CD4-positive, CD25-positive, alpha-beta regulatory T cell (primary cell): ENCODE data around the gene DECR2. TPM values are rescaled to one million over a fixed set of nuclear protein-coding genes. Genes with fewer than 3 reads are reported as not detected.

ENCODE experiments used
- ATAC-seq, 2 donors: fragments of 150-1000 bp; cut with Tn5 transposase; one replicate each; pipeline ENCODE4 v1.10.0; 2021; ENCODE audit warnings: low read depth in 2 of 2, moderate number of reproducible peaks in 2 of 2, moderate library complexity in 1 of 2
- DNase-seq, 3 donors: peaks; one replicate each; pipeline versions ENCODE4 v3.0.0 to v3.0.0-alpha.2; 2012 to 2022; ENCODE audit warnings: mixed read lengths in 1 of 3
- H3K27ac ChIP-seq: one replicate; pipeline ENCODE4 v1.7.0; 2013; ENCODE audit warnings: mild to moderate bottlenecking, low read length; ENCODE audit not compliant: insufficient read depth, poor library complexity, severe bottlenecking
- H3K27me3 ChIP-seq: one replicate; pipeline ENCODE4 v1.7.0; 2013; ENCODE audit warnings: low read length; ENCODE audit not compliant: control insufficient read depth, insufficient read depth
- H3K36me3 ChIP-seq: one replicate; pipeline ENCODE4 v1.7.0; 2013; ENCODE audit warnings: mild to moderate bottlenecking, low read length, moderate library complexity; ENCODE audit not compliant: control insufficient read depth, insufficient read depth
- H3K4me1 ChIP-seq: 2 replicates; pipeline ENCODE4 v1.7.0; 2013; ENCODE audit warnings: mild to moderate bottlenecking, low read length; ENCODE audit not compliant: insufficient read depth, control insufficient read depth, poor library complexity, severe bottlenecking
- H3K4me3 ChIP-seq: one replicate; pipeline ENCODE4 v1.7.0; 2013; ENCODE audit warnings: low read depth, mild to moderate bottlenecking, low read length, moderate library complexity
- H3K9me3 ChIP-seq, 2 experiments: 1 replicate in 1 of 2; 2 replicates in 1 of 2; pipeline ENCODE4 v1.7.0; 2013; ENCODE audit warnings: low read length in 2 of 2, mild to moderate bottlenecking in 1 of 2, moderate library complexity in 1 of 2; ENCODE audit not compliant: control insufficient read depth in 2 of 2
- H3K27ac Mint-ChIP-seq, 3 donors: one replicate each; pipeline ENCODE4 v1.8.0; 2020 to 2022; ENCODE audit warnings: mild to moderate bottlenecking in 3 of 3, mixed read lengths in 3 of 3, moderate library complexity in 2 of 3
- H3K27me3 Mint-ChIP-seq: one replicate; pipeline ENCODE4 v1.8.0; 2022; ENCODE audit warnings: mild to moderate bottlenecking, mixed read lengths
- H3K36me3 Mint-ChIP-seq: one replicate; pipeline ENCODE4 v1.8.0; 2020; ENCODE audit warnings: mixed read lengths
- H3K4me1 Mint-ChIP-seq, 4 donors: one replicate each; pipeline ENCODE4 v1.8.0; 2020 to 2022; ENCODE audit warnings: mixed read lengths in 4 of 4, mild to moderate bottlenecking in 1 of 4
- H3K4me3 Mint-ChIP-seq, 4 donors: one replicate each; pipeline ENCODE4 v1.8.0; 2020 to 2022; ENCODE audit warnings: mild to moderate bottlenecking in 4 of 4, mixed read lengths in 4 of 4, moderate library complexity in 3 of 4
- H3K9me3 Mint-ChIP-seq, 7 donors: one replicate each; pipeline ENCODE4 v1.8.0; 2020 to 2022; ENCODE audit warnings: mixed read lengths in 7 of 7, mild to moderate bottlenecking in 3 of 7, moderate library complexity in 2 of 7
- polyA plus RNA-seq, 4 donors: library from polyadenylated mRNA; unstranded; fragments of 300-500 nt; fragmentation: Illumina TruSeq; gene quantifications; one replicate each; pipeline ENCODE4 v1.2.3, GENCODE V29; 2021
- total RNA-seq: library from RNA; stranded (reverse); gene quantifications from one replicate; pipeline ENCODE4 v1.2.3, GENCODE V29; 2022

The DECR2 gene
- total and polyA plus RNA-seq, 5 donors from 2014 or later, result 2.2 to 4.8 (median 2.8) TPM

GRCh38 chr16:430904-431303, 29.2 kb downstream of the DECR2 start:
- peaks cover 15 to 35% (median 27%) of the 10 kb centered on the region in 4 donors for H3K4me1 Mint-ChIP-seq

DNA sequence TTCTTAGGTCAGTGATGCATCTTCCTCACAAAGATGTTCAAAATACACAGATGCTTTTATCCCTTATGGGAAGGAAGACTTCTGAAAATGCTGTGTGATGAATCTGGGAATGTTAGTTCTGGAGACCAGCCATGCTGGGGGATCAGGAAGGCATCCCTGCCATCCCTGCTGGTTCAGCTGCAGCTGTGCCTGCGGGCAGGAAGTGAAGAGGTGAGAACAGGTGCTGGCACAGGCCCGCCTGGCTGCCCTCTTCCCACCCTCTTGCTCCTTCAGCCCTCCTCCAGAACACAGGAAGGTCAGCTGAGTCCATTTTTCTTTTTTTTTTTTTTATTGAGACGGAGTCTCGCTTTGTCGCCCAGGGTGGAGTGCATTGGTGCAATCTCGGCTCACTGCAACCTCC, 38.9 kb downstream of the DECR2 start:
- no peaks in the 10 kb centered on the region for H3K27me3 Mint-ChIP-seq
- peaks cover 0 to 9% (median 3%) of the 10 kb centered on the region in 4 donors for H3K4me1 Mint-ChIP-seq
- no peaks in the 10 kb centered on the region for H3K4me1 ChIP-seq

More at GRCh38 chr16:430904-431303, 29.2 kb downstream of the DECR2 start:
- Histone ChIP-seq H3K4me1 (peaks cover 14% of the 10 kb centered on the region), H3K36me3 (no peaks in the 10 kb centered on the region), H3K9me3 (no peaks in the 10 kb centered on the region), H3K27ac (no peak overlapping the region), H3K27me3 (no peaks in the 10 kb centered on the region), H3K4me3 (no peak overlapping the region)
- Mint-ChIP-seq H3K9me3 (peaks cover 0 to 1% (median 0%) of the 10 kb centered on the region in 7 donors), H3K4me3 (peak overlapping the region in 1 of 4 donors; percentile 15), H3K36me3 (peaks cover 12% of the 10 kb centered on the region), H3K27ac (peak overlapping the region in 1 of 3 donors; percentile 25), H3K27me3 (no peaks in the 10 kb centered on the region)
- ATAC-seq (no peak), DNase-seq (no peak)

DNA sequence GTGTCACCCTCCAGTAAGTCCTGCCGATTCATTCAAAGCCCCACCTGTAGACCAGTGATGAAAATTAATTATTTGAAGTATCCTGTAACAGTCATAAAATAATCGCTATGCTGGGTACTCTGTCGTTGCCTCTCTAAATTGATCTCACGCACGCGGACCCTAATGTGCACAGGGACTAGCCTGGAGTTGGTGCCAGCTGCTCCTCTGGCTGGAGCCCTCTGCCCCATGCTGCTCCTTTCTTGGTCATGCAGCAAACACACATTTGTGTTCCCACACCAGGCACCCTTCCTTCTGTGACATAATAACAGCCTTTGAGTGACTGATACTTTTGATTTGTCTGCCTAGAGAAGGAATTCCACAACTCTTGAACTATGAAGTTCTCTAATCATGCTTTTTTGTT, 39.8 kb downstream of the DECR2 start:
- H3K27ac Mint-ChIP-seq, result no peak overlapping the region
- H3K9me3 Mint-ChIP-seq, result no peaks in the 10 kb centered on the region

More for the DNA sequence above, 38.9 kb downstream of the DECR2 start:
- Histone ChIP-seq H3K4me3 (no peak overlapping the region), H3K27me3 (no peaks in the 10 kb centered on the region), H3K27ac (no peak overlapping the region), H3K9me3 (no peaks in the 10 kb centered on the region), H3K36me3 (no peaks in the 10 kb centered on the region)
- DNase-seq, result no peak
- ATAC-seq, result no peak
- Mint-ChIP-seq H3K27ac (no peak overlapping the region), H3K4me3 (no peak overlapping the region), H3K9me3 (no peaks in the 10 kb centered on the region), H3K36me3 (peaks cover 9% of the 10 kb centered on the region)

DNA sequence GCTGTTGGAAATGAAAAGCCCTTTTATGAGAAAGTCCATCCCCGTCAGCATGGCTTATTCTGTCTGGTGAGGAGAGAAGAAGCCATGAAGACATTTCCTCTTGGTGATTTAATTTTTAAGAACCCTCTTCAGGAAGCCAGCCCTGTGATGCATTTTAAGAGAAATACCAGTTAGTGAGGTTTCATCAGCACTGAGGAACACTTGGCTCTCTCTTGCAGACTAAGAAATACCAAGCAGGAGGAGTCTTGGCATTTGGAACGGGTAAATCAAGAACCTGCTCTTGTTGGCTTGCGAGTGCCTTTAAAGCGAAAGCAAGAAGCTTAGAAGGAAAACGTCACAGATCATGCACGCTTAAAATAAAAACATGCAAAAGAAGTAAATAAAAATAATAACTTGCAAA, 41.3 kb downstream of the DECR2 start:
- no peak overlapping the region for H3K27ac ChIP-seq

More for the DNA sequence above, 39.8 kb downstream of the DECR2 start:
- DNase-seq (no peak), ATAC-seq (no peak)
- H3K36me3 ChIP-seq, result no peaks in the 10 kb centered on the region
- no peak overlapping the region for H3K27ac ChIP-seq
- no peak overlapping the region for H3K4me3 Mint-ChIP-seq
- no peaks in the 10 kb centered on the region for H3K4me1 ChIP-seq
- peaks cover 0 to 9% (median 3%) of the 10 kb centered on the region in 4 donors for H3K4me1 Mint-ChIP-seq
- no peak overlapping the region for H3K4me3 ChIP-seq
- H3K27me3 ChIP-seq, result no peaks in the 10 kb centered on the region
- H3K9me3 ChIP-seq, result no peaks in the 10 kb centered on the region
- H3K36me3 Mint-ChIP-seq, result peaks cover 9% of the 10 kb centered on the region
- H3K27me3 Mint-ChIP-seq, result no peaks in the 10 kb centered on the region

DNA sequence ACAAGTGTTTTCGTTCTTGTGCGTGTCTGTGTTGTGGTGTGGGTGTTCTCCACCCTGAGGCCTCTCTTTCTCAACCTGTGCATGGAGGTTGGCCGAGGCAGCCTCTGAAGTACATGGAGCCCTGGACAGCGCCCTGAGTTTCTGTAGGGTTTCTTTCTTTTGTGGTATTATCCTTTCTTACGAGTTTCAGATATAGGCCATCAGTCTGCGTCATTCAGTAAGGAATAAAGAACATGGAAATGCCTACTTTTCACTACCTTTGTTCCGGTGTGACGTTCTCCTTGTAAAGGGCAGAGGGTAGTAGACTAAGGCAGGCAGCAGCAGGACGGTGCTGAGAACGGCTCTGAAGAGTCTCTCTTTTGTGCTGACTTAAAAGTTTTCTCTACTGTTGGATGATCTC, 42.3 kb downstream of the DECR2 start:
- Histone ChIP-seq H3K27ac (no peak overlapping the region), H3K36me3 (no peaks in the 10 kb centered on the region), H3K9me3 (no peaks in the 10 kb centered on the region), H3K4me3 (no peak overlapping the region), H3K4me1 (no peaks in the 10 kb centered on the region), H3K27me3 (no peaks in the 10 kb centered on the region)
- H3K27me3 Mint-ChIP-seq, result no peaks in the 10 kb centered on the region
- no peak for DNase-seq
- H3K4me1 Mint-ChIP-seq, result peaks cover 0 to 9% (median 2%) of the 10 kb centered on the region in 4 donors
- no peak for ATAC-seq
- H3K4me3 Mint-ChIP-seq, result no peak overlapping the region
- H3K27ac Mint-ChIP-seq, result no peak overlapping the region
- peaks cover 9% of the 10 kb centered on the region for H3K36me3 Mint-ChIP-seq
- H3K9me3 Mint-ChIP-seq, result peaks cover 0 to 1% (median 0%) of the 10 kb centered on the region in 7 donors

More for the DNA sequence above, 41.3 kb downstream of the DECR2 start:
- Histone ChIP-seq H3K4me1 (no peaks in the 10 kb centered on the region), H3K9me3 (no peaks in the 10 kb centered on the region), H3K27me3 (no peaks in the 10 kb centered on the region), H3K36me3 (no peaks in the 10 kb centered on the region), H3K4me3 (no peak overlapping the region)
- Mint-ChIP-seq H3K4me3 (no peak overlapping the region), H3K27me3 (no peaks in the 10 kb centered on the region), H3K9me3 (peaks cover 0 to 1% (median 0%) of the 10 kb centered on the region in 7 donors), H3K36me3 (peaks cover 9% of the 10 kb centered on the region), H3K27ac (no peak overlapping the region), H3K4me1 (peaks cover 0 to 9% (median 1%) of the 10 kb centered on the region in 4 donors)
- ATAC-seq (no peak), DNase-seq (no peak)

DNA sequence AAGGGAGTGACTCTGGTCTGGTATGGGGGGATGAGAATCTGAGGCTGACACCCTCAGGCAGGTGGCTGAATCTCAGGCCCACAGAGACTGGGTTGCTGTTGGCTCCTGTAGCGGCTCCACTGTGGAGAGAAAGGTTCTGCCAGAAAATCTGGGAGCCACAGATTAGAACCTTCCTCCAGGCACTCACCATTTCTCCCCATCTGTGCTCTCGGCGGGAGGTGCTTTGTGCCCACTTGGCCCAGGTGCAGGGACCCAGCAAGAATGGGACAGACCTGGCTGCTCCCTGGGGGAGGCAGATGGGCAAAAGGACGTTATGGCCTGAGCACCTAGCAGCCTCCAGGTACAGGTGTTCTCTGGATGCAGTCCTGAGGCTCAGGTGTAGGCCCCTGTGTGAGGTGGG, 43.9 kb downstream of the DECR2 start:
- peaks cover 6% of the 10 kb centered on the region for H3K36me3 Mint-ChIP-seq
- Histone ChIP-seq H3K36me3 (no peaks in the 10 kb centered on the region), H3K27me3 (no peaks in the 10 kb centered on the region), H3K4me3 (no peak overlapping the region), H3K4me1 (no peaks in the 10 kb centered on the region), H3K27ac (no peak overlapping the region), H3K9me3 (no peaks in the 10 kb centered on the region)
- peaks cover 0 to 1% (median 0%) of the 10 kb centered on the region in 7 donors for H3K9me3 Mint-ChIP-seq
- no peak overlapping the region for H3K27ac Mint-ChIP-seq
- no peak overlapping the region for H3K4me3 Mint-ChIP-seq
- ATAC-seq (no peak), DNase-seq (no peak)
- H3K4me1 Mint-ChIP-seq, result peaks cover 0 to 6% (median 2%) of the 10 kb centered on the region in 4 donors
- H3K27me3 Mint-ChIP-seq, result no peaks in the 10 kb centered on the region

DNA sequence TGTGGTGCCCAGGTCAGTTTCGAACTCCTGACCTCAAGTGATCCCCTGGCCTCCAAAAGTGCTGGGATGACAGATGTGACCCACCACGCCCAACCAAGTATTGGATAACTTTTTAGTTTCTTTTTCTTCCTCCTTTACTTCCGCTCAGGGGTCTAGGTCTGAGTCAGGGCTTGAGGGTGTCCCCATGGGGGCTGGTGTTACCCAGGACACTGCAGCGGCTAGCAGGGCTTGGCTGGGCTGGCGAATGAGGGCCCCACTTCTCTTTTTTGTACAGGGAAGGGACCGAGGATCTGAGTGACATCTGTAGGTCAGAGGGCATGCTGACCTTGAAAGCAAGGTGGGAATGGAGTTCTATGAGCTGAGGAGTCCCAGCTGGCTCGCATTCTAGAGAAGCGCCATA, 48.7 kb downstream of the DECR2 start:
- H3K9me3 Mint-ChIP-seq, result peaks cover 0 to 1% (median 0%) of the 10 kb centered on the region in 7 donors
- peaks cover 0 to 10% (median 3%) of the 10 kb centered on the region in 4 donors for H3K4me1 Mint-ChIP-seq
- H3K27ac ChIP-seq, result no peak overlapping the region
- DNase-seq (no peak), ATAC-seq (no peak)
- no peak overlapping the region for H3K4me3 ChIP-seq
- no peaks in the 10 kb centered on the region for H3K9me3 ChIP-seq
- no peaks in the 10 kb centered on the region for H3K36me3 ChIP-seq
- H3K36me3 Mint-ChIP-seq, result no peaks in the 10 kb centered on the region
- no peaks in the 10 kb centered on the region for H3K4me1 ChIP-seq
- H3K27ac Mint-ChIP-seq, result no peak overlapping the region
- no peaks in the 10 kb centered on the region for H3K27me3 Mint-ChIP-seq
- no peaks in the 10 kb centered on the region for H3K27me3 ChIP-seq
- no peak overlapping the region for H3K4me3 Mint-ChIP-seq

DNA sequence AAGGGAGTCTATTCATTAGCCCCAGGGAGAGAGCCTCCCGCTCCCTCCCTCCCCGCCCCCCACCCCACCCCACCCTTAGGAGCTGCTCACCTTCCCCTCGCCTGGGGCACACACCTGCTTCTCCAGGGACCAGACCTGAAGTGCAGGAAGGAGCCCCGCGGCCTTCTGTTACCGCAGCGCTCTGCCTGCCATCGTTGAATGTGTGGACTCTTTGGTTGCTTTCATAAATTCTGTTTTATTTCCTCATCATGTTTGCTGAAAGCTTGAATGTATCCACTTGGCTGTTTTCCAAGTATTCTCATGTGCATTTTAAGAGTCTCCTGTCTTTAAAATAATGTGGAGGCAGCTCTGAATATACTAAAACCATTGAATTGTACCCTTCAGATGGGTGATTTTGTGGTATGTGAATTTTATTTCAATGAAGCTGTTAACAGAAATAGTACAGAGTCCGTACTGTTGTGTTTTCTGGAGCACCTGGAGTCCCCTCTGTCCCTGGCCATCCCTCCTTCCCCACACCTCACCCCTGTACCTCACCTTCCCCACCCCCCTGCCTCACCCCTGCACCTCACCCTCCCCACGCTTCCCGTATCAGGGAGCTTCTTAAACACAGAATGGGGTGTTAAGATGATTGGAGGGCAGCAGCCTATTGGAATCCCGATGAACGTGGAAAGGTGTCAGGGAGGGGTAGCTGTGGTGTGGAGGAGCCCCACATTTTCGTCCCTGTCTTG, 49.3 kb downstream of the DECR2 start:
- Mint-ChIP-seq H3K36me3 (no peaks in the 10 kb centered on the region), H3K4me3 (no peak overlapping the region), H3K27ac (peak overlapping the region in 2 of 3 donors; percentile 60 to 62), H3K9me3 (peaks cover 0 to 1% (median 0%) of the 10 kb centered on the region in 7 donors), H3K27me3 (no peaks in the 10 kb centered on the region), H3K4me1 (peaks cover 0 to 10% (median 3%) of the 10 kb centered on the region in 4 donors)
- no peaks in the 10 kb centered on the region for H3K4me1 ChIP-seq
- H3K27ac ChIP-seq, result no peak overlapping the region
- H3K36me3 ChIP-seq, result no peaks in the 10 kb centered on the region
- H3K4me3 ChIP-seq, result no peak overlapping the region
- no peaks in the 10 kb centered on the region for H3K9me3 ChIP-seq
- ATAC-seq, result no peak
- DNase-seq, result no peak
- H3K27me3 ChIP-seq, result no peaks in the 10 kb centered on the region
